Measurements from ENCODE around the gene MUTYH.

Gene MUTYH

DNA sequence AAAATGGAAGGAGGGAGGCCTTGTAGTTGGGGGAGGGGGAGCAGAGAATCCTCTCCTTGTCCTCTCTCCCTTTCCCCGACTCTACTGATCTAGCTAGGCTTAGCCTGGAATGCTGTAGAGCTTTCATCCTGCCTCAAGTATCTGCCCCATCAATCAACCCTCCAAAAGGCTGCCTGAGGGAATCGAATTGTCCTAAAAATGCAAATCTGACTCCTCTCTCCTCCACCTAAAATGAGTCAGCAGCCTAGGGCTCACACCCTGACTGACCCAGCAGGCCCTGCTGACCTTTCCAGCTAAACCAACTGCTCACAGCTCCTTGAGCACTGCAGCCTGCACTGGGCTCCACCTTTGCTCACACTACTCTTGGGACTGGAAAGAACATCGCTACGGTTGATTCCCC, 10.8 kb downstream of the MUTYH start:
- no peak for DNase-seq (ENCODE audit: low read depth)
- TF ChIP-seq, protein P1, sequence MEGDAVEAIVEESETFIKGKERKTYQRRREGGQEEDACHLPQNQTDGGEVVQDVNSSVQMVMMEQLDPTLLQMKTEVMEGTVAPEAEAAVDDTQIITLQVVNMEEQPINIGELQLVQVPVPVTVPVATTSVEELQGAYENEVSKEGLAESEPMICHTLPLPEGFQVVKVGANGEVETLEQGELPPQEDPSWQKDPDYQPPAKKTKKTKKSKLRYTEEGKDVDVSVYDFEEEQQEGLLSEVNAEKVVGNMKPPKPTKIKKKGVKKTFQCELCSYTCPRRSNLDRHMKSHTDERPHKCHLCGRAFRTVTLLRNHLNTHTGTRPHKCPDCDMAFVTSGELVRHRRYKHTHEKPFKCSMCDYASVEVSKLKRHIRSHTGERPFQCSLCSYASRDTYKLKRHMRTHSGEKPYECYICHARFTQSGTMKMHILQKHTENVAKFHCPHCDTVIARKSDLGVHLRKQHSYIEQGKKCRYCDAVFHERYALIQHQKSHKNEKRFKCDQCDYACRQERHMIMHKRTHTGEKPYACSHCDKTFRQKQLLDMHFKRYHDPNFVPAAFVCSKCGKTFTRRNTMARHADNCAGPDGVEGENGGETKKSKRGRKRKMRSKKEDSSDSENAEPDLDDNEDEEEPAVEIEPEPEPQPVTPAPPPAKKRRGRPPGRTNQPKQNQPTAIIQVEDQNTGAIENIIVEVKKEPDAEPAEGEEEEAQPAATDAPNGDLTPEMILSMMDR (conservative IDR thresholded peaks at IDR 0.05; ENCODE audit: low read depth, low read length) = no peak
- H3K4me3 ChIP-seq (ENCODE audit: low read depth, low read length) = no peak overlapping the region

DNA sequence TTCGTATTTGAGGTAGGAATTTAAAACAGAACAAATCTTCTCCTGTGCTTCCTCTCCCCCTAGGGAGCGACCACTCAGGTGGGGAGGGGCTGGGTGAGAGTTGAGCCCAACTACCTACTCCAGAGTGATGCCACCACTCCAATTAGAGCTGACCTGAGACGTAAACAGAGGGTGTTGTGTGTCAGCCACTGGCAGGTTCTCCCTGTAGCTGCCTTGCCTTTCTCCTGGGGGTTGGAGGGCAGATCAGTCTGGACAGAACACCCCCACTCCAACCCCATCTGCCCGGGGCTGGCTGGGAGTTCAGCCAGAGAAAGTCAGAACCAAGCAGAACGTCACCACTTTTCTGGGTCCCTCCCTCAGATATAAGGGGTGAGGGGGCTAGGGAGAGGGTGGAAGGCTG, 11.6 kb downstream of the MUTYH start:
- no peak for DNase-seq (ENCODE audit: low read depth)
- H3K4me3 ChIP-seq (ENCODE audit: low read depth, low read length) = no peak overlapping the region
- TF ChIP-seq, protein P1 (conservative IDR thresholded peaks at IDR 0.05; ENCODE audit: low read depth, low read length) = no peak

DNA sequence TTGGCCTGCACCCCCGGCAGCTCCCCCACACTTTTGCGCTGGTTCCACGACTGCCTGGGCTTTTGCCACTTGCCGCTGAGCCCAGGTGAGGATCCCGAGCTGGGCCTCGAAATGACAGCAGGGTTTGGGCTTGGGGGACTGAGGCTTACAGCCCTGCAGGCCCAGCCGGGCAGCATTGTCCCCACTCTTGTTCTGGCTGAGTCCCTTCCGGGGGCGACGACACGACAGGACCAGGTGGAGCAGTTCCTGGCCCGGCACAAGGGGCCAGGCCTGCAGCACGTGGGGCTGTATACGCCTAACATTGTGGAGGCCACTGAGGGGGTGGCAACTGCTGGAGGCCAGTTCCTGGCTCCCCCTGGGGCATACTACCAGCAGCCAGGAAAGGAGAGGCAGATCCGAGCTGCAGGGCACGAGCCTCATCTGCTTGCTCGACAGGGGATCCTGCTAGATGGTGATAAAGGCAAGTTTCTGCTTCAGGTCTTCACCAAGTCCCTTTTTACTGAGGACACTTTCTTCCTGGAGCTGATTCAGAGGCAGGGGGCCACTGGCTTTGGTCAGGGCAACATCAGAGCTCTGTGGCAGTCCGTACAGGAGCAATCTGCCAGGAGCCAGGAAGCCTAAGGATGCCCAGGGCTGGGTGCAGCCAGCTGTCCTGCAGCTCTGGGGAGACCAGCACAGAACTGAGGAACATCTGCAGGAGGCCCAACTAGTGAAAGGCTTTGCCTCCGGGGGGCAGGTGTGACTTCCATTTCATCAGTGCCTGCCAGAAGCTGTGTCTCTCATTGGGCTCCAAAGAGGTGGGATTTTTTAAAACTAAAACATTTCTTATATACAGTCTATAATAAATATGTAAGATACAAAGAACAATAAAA, 12.4 kb downstream of the MUTYH start:
- TF ChIP-seq, protein P1 (conservative IDR thresholded peaks at IDR 0.05; ENCODE audit: low read depth, low read length) = no peak
- no peak for DNase-seq (ENCODE audit: low read depth)
- H3K4me3 ChIP-seq (ENCODE audit: low read depth, low read length) = no peak overlapping the region

DNA sequence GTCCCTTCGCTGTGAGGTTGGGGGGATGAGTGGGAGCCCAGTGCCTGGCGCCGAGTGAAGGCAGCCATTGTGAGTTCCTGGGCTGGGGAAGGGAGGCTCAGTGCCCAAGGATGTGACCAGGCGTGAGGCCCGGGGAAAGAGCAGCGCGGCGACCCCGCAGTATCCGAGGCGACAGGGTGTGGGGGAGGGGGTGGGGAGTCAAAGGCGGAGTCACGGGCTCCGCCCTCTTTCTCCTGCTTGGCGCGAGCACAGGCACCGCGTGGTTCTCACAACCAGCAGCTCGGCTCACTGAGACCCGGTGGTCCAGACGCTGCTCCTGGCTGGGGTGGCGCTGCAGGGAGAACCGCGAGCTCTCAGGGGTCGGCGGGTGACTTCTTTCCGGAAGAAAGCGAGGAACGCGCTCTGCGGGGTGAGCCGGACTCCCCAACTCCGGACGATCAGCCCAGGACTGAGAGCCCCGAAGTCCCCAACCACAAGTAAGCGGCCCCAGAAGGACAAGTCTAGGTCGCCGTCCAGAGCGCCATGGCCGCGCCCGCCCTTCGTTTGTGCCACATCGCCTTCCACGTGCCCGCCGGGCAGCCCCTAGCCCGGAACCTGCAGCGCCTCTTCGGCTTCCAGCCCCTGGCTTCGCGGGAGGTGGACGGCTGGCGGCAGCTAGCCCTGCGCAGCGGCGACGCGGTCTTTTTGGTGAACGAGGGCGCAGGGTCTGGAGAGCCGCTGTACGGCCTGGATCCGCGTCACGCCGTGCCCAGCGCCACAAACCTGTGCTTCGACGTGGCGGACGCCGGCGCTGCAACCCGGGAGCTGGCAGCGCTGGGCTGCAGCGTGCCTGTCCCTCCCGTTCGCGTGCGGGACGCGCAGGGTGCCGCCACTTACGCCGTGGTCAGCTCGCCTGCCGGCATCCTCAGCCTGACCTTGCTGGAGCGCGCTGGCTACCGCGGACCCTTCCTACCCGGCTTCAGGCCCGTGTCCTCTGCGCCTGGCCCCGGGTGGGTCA, 13.3 kb downstream of the MUTYH start, which contains the start of gene HPDL:
Gene HPDL (plus strand): TSS at position 269 of the 997 bp plus-strand sequence. CDS start 254 bp downstream, at position 523.
- peak; percentile 59 for DNase-seq (ENCODE audit: low read depth)
- peak within 1 kb of the TSS; percentile 63 for H3K4me3 ChIP-seq (ENCODE audit: low read depth, low read length)
- TF ChIP-seq, protein P1 (conservative IDR thresholded peaks at IDR 0.05; ENCODE audit: low read depth, low read length) = no peak

DNA sequence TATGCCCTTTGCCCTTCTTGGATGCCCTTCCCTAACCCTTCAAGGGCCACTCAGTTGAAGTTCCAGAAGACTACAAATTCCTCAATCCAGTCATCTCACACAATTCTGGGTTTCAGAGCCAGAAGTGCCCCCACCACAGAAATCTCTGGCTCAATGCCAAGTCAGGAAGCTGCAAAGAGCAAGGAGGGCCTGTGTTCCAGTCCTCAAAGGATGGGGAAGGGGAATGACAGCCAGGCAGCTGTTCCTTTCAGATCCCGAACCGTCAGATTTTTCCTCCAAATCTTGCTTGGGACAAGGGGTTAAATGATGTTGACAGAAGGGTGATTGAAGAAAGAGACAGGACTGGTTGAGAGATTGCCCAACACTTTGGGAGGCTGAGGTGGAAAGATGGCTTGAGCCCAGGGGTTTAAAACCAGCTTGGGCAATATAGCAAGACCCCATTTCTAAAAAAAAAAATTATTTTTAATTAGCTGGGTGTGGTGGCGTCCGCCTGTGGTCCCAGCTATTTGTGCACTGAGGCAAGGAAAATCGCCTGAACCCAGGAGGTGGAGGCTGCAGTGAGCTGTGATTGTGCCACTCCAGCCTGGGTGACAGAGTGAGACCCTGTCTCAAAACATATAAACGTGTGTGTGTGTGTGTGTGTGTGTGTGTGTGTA, 14.3 kb downstream of the MUTYH start:
- peak; percentile 11 for DNase-seq (ENCODE audit: low read depth)
- TF ChIP-seq, protein P1 (conservative IDR thresholded peaks at IDR 0.05; ENCODE audit: low read depth, low read length) = no peak
- no peak overlapping the region for H3K4me3 ChIP-seq (ENCODE audit: low read depth, low read length)

DNA sequence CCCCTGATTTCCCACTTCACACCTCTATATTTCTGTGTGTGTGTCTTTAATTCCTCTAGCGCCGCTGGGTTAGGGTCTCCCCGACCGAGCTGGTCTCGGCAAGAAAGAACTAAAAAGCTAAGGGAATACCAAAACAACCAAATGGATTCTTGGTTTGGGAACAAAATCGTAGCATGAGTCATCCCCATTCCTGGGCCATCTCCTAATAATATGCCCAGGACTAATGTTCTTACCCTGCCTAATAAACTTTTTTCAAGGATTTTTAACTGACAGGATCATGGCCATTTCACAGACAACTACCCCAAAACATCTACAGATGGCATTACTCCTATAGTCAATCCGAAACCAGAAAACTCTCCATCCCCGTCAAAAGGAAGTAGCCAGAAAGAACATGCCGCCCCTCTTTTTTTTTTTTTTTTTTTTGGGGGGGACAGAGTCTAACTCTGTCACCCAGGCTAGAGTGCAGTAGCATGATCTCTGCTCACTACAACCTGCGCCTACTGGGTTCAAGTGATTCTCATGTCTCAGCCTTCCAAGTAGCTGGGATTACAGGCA, 17.7 kb downstream of the MUTYH start:
- DNase-seq (ENCODE audit: low read depth) = no peak
- no peak overlapping the region for H3K4me3 ChIP-seq (ENCODE audit: low read depth, low read length)
- TF ChIP-seq, protein P1 (conservative IDR thresholded peaks at IDR 0.05; ENCODE audit: low read depth, low read length) = no peak

All from choroid plexus epithelial cell (primary cell).